Measurements from ENCODE around the gene APPL2.

DNA sequence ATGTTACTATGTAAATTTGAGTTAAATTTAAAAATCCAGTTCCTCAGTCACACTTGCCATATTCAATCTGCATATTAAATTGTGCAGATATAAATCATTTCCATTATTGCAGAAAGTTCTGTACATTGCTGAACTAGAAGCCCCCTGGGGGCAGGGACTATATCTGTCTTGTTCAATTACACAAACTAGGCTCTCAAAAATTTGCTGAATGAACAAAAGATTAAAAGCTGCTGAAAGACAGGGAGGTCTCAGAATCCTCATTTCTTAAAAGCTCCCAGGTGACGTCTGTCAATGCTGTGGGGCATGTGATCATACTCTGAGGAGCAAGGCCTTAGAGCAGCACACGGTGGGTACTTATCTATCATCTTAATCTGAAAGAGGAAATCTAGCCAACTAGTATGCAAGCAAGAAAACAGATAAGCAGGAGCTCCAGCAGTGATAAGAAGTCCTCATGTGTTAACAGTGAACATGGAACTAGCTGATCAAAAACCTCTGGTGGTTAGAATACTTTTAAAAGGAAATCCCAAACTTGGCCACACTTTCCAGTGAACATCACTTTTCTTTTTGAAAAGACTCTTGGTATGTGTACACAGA lies 60.5 kb downstream of the APPL2 start:
- no peak for TF ChIP-seq POLR2A (IDR thresholded peaks at IDR 0.05)
- TF ChIP-seq, protein P1, sequence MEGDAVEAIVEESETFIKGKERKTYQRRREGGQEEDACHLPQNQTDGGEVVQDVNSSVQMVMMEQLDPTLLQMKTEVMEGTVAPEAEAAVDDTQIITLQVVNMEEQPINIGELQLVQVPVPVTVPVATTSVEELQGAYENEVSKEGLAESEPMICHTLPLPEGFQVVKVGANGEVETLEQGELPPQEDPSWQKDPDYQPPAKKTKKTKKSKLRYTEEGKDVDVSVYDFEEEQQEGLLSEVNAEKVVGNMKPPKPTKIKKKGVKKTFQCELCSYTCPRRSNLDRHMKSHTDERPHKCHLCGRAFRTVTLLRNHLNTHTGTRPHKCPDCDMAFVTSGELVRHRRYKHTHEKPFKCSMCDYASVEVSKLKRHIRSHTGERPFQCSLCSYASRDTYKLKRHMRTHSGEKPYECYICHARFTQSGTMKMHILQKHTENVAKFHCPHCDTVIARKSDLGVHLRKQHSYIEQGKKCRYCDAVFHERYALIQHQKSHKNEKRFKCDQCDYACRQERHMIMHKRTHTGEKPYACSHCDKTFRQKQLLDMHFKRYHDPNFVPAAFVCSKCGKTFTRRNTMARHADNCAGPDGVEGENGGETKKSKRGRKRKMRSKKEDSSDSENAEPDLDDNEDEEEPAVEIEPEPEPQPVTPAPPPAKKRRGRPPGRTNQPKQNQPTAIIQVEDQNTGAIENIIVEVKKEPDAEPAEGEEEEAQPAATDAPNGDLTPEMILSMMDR (IDR thresholded peaks at IDR 0.05): no peak

Measured in stomach (tissue), 4 donors.